ENCODE data around the gene PPP3R1.

DNA sequence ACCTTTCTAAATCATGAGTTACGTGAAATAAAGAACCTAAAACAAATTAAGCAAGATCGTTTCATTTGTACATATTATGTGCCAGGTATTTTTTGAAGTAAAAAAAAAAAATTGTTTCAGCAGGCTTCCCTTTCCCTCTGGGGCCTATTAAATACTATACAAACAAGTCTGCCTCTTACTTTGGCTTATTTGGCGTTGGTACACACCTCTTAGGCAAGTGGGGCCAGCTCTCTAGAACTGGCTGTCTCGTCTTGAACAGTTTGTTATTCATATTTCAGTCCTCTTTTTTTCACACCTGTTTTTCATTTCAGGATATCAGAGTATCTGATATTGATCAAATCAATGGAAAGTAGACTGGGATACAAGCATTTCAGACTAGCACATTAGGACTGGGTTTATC, 27.4 kb upstream of the PPP3R1 start:
- no peak for TF ChIP-seq EZH2phosphoT487 (IDR thresholded peaks at IDR 0.05; ENCODE audit: unreplicated experiment)
- TF ChIP-seq, protein P1, sequence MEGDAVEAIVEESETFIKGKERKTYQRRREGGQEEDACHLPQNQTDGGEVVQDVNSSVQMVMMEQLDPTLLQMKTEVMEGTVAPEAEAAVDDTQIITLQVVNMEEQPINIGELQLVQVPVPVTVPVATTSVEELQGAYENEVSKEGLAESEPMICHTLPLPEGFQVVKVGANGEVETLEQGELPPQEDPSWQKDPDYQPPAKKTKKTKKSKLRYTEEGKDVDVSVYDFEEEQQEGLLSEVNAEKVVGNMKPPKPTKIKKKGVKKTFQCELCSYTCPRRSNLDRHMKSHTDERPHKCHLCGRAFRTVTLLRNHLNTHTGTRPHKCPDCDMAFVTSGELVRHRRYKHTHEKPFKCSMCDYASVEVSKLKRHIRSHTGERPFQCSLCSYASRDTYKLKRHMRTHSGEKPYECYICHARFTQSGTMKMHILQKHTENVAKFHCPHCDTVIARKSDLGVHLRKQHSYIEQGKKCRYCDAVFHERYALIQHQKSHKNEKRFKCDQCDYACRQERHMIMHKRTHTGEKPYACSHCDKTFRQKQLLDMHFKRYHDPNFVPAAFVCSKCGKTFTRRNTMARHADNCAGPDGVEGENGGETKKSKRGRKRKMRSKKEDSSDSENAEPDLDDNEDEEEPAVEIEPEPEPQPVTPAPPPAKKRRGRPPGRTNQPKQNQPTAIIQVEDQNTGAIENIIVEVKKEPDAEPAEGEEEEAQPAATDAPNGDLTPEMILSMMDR (conservative IDR thresholded peaks at IDR 0.05; ENCODE audit: low read depth in 2 of 2) = no peak
- no peak for TF ChIP-seq EZH2 (IDR thresholded peaks at IDR 0.05; ENCODE audit: low read depth, unreplicated experiment)
- no peak for TF ChIP-seq CREB1 (CRISPR knock-in tag; IDR thresholded peaks at IDR 0.05; ENCODE audit: low read depth)
